GM19395 (cell line): ENCODE data around the gene DACH2.

ENCODE experiments used
- ATAC-seq: cut with Tn5 transposase; IDR thresholded peaks from one replicate; pipeline ENCODE4 v1.9.1; 2021; ENCODE audit warnings: mild to moderate bottlenecking, moderate library complexity; ENCODE audit not compliant: unreplicated experiment

The DACH2 gene

DNA sequence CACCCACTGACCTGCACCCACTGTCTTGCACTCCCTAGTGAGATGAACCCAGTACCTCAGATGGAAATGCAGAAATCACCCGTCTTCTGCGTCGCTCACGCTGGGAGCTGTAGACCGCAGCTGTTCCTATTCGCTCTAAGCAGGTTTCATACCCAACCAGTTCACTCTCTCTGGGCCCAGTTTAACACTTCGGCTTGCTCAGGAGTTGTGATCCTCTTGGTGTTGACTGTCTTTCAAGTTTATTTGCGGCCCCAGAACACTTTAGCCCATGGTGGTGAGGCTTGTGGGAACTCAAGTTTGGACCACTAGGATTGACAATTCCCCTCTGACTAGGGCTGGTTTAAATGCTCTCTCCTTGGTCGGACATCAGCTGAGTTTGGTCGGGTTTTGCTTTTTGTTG is 147.0 kb downstream of the DACH2 start:
- no peak for ATAC-seq

DNA sequence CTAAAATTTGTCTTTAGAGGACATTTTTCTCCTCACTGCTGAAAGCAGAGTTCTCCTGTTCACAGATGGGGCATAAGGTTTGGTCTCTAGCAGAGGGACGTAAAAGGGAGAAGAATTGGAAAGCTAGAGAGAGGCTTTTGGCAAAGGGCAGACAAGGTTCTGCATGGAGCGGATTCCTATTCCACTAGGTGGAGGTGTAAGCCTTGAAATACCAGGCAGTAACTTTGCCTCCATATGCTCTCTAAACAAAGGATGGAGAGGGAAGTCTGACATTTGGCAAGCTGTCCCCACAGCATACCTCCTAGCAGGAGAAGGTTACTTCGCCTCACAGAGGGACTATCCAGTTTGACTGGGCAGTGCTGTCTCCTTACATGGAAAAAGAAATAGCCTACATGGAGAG is 174.7 kb downstream of the DACH2 start:
- no peak for ATAC-seq

GRCh38 chrX:86329174-86329573 is 180.9 kb downstream of the DACH2 start:
- no peak for ATAC-seq

- ATAC-seq = no peak
Measured at GRCh38 chrX:86348669-86349068, 200.4 kb downstream of the DACH2 start.

GRCh38 chrX:86349115-86349514 is 200.9 kb downstream of the DACH2 start:
- no peak for ATAC-seq

- no peak for ATAC-seq
Measured at GRCh38 chrX:86369847-86370630, 221.8 kb downstream of the DACH2 start.

DNA sequence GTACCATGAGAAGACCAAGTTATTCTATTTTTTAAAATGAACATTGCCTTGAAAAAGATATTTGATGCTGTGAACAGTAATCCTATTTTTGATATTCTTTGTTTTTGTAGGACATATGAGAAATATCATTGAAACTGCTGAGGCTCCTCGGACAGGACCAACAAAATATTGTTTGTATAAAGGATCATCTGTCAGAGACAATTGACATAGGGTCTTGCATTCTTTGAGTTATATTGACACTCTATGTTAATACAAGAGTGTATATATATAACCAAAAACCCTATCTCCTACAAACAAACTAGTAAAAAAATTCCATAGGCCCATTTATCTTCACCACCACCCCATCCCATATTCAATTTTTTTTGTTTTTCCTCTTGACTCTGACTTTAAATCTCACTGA is 222.7 kb downstream of the DACH2 start:
- ATAC-seq = no peak

- ATAC-seq = no peak
Measured at GRCh38 chrX:86379209-86379608, 231.0 kb downstream of the DACH2 start.

GRCh38 chrX:86383681-86384540 is 235.7 kb downstream of the DACH2 start:
- ATAC-seq = no peak

GRCh38 chrX:86407371-86407770 is 259.1 kb downstream of the DACH2 start:
- no peak for ATAC-seq

- ATAC-seq = no peak
Measured at GRCh38 chrX:86421771-86422170, 273.5 kb downstream of the DACH2 start.

DNA sequence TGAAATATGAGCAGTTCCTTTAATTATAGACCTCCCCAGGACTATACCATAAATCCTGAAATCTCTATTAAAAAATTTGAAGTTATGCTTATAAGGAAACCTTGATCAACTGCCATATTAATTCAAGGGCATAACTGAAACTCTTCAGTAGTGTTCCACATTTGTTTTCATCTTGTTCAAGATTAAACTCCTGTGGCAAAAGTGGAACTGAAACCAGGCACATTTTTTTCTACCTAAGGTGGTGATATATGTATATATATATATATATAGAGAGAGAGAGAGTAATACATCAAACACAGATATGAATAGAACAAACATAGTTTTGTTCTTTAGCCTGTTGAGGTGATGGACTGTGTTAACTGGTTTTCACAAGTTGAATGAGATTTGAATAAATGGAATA is 287.9 kb downstream of the DACH2 start:
- ATAC-seq = no peak

DNA sequence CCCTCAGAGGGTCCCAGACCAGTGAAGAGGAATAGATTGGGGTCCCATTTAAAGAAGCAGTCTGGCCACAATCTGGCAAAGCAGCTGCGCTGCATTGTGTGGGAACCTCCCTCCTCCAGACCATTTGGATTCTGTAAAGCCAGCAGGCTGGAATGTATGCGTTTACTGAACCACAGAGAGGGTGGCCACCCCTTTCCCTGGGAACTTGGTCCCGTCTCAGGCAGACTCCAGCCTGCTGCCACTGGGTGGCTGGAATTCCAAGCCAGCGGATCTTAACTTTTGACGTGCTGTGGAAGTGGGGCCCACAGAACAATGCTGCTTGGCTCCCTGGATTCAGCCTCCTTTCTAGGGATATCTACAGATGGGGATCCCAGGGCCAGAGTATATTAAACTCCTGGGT is 307.2 kb downstream of the DACH2 start:
- ATAC-seq = no peak

- no peak for ATAC-seq
Measured at GRCh38 chrX:86460760-86461159, 312.5 kb downstream of the DACH2 start.

DNA sequence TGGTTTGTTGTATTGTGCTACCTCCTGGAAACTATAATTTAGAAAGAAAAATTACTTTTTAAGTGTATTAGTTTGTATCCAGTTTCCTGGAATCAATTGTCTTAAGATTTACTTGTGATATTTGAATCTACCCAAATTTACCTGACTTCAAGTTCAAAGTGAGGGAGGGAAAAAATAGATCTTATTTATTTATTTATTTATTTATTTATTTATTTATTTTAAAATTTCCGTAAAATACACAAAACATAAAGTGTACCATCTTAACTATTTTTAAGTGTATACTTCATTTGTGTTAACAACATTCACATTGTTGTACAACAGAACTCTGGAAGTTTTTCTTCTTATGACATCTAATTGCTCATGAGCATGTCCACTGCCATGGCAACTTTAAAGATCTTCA is 356.0 kb downstream of the DACH2 start:
- ATAC-seq = no peak

DNA sequence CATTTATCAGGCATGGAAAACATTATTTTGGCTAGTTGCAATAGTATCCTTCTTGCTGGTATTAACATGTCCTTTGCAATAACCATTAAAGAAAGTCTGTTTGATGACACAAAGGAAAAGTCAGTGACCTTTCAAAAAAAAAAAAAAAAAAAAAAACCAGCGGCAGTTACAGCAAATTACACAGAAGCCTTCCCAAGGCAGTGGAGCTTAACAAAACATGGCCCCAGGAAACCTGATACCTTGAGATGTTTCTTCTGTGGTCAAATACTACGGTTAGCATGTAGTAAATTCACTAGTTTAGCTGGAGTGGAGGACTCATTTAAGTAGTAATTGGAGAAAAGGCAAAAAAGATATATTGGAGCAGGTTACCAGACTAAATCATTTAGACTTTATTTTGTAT is 359.1 kb downstream of the DACH2 start:
- ATAC-seq = no peak

DNA sequence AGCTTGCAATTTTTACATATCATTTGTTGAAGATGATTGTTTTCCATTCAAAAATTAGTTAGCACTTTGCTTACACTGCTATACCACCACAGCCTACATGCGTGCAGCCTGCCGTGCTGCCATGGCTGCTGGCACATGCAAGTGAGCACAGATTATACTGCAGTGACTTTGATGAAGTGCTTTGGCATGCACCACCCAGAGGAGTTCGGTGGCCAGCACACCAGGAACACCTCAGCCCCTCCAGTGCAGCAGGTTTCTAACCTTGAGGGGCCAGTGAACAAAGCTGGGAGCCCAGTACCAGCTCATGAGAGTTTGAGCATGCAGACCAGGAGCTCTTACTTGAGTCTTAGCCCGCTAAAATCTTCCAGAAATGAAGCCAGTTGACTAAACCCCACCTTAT is 431.5 kb downstream of the DACH2 start:
- no peak for ATAC-seq

DNA sequence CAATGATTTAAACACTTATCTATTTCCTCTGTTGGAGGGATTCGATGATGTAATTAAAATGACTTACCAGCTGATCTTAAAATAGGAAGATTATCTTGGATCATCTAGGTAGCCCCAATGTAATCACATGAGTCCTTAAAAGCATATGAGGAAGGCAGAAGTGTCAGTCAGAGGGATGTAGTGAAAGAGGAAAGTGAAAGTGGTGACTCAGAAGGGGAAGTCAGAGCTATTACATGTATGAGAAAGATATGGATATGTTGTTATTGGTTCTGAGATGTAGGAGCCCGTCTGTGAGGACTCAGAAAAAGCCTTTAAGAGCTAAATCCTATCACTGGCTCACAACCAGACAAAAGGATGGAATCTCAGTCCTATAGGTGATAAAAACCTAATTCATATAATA is 456.4 kb downstream of the DACH2 start:
- ATAC-seq = peak; percentile 94

DNA sequence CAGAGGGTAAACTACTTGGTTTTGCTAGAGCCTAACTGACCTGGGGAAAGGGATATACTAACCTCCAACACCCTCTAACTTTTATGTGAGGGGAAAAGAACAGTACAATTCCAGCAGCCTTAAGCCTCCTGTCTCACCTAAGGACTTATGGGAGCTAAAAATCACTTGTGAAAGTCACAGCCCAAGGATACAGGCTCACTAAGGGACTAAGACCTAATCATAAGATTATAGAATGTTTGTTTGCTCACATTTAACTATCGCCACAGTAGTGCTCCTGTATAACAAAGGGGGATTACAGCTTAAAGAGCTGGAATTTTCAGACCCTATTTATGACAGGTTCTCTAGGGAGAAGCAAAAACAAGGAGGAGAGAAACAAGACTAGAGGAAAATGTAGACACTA is 548.7 kb downstream of the DACH2 start:
- ATAC-seq = no peak

DNA sequence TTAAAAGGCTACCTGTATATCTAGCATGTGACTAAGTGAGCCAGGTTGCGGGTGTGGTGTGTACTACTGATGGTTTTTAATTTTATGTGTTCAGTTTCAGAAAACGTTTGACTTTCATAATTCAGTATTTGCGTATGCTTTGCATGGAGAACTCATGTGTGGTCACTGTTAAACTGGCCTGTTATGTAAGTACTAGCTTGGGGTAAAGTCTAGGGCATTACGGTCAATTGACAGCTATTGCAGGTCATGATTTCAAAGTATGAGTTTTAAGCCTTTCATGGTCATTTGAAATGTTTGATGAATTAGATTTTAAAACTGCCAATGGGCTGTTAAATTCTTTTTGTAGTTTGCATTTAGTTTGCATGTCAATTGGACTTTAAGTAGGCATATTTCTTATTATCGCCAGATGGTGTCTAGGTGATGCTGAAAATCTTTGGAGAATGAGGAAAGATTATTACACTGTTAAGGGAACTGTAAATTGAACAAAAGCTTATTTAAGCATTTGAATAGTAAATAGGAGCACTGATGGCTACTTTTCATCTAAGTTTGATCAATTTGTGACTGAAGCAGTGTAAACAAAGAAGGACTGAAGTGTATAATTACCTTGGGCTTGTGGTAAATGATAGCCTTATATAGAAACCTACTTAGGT is 563.4 kb downstream of the DACH2 start:
- ATAC-seq = no peak

GRCh38 chrX:86714441-86714840 is 566.2 kb downstream of the DACH2 start:
- ATAC-seq = no peak

DNA sequence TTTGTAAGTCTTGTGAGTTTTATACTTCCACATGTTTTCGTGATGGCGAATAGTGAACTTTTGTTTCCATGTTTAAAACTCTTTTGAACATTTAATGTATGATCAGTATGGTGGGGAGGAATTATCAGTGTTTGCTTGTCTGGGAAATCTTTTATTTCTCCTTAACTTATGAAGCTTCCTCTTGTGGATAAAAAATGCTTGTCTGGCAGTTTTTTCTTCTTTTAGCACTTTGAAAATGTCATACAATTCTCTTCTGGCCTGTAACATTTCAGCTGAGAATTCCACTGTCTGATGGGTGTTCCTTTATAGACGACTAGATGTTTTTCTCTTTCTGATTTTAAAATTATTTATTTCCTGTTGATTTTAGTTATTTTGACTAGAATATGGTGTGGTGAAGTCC is 576.0 kb downstream of the DACH2 start:
- no peak for ATAC-seq
